Loucy (cell line): Measurements from ENCODE around the gene PITX2.

Experiments
- CTCF ChIP-seq: fragments of 200-600 bp; sonication (generic); conservative IDR thresholded peaks from 2 replicates; pipeline ENCODE4 v1.5.1; 2014; ENCODE audit warnings: mild to moderate bottlenecking, antibody characterized with exemption, low read length
- EZH2phosphoT487 ChIP-seq: fragments of 200-600 bp; IDR thresholded peaks from 2 replicates; pipeline ENCODE4 v1.6.1; 2018; ENCODE audit warnings: antibody characterized with exemption, mild to moderate bottlenecking, moderate library complexity, borderline replicate concordance

- TF ChIP-seq CTCF (no peak), EZH2phosphoT487 (no peak)
Observed at GRCh38 chr4:110609044-110609750, 13.7 kb downstream of the PITX2 start.
